ENCODE measurements around the gene EPB41L1. TPM values are rescaled to one million over a fixed set of nuclear protein-coding genes. Genes with fewer than 3 reads are reported as not detected.

Gene EPB41L1
- total and polyA plus RNA-seq, 4 donors, result 13.5 to 61.9 (median 32.8) TPM

GRCh38 chr20:36270744-36271638 lies 116.5 kb downstream of the EPB41L1 start:
- Histone ChIP-seq H3K27ac (ENCODE audit: low read depth in 1 of 2, low read length in 1 of 2) (no peak overlapping the region), H3K27me3 (ENCODE audit: control insufficient read depth in 3 of 3, insufficient read depth in 3 of 3, low read length in 2 of 3) (no peaks in the 10 kb centered on the region), H3K9ac (ENCODE audit: insufficient read depth in 1 of 2, low read length in 2 of 2) (no peak overlapping the region), H3K9me3 (ENCODE audit: control insufficient read depth in 4 of 4, insufficient read depth in 3 of 4, low read length in 3 of 4) (no peaks in the 10 kb centered on the region), H3K4me1 (ENCODE audit: control insufficient read depth in 5 of 5, insufficient read depth in 5 of 5, low read length in 5 of 5) (no peaks in the 10 kb centered on the region), H3K4me3 (no peak overlapping the region), H3K36me3 (ENCODE audit: control insufficient read depth in 4 of 4, insufficient read depth in 4 of 4, low read length in 4 of 4) (no peaks in the 10 kb centered on the region)
- WGBS, 2 donors, result 75 to 80% methylated on average over 20 of the region's 20 CpGs
- no peak for ATAC-seq (ENCODE audit: insufficient read depth, low FRiP score)
- TF ChIP-seq CTCF (IDR thresholded peaks at IDR 0.05; ENCODE audit: control extremely low read depth, extremely low read depth), result no peak
- peak in 1 of 3 donors; percentile 20 for DNase-seq

- Histone ChIP-seq H3K9ac (ENCODE audit: insufficient read depth in 1 of 2, low read length in 2 of 2) (no peak overlapping the region), H3K27ac (ENCODE audit: low read depth in 1 of 2, low read length in 1 of 2) (no peak overlapping the region), H3K36me3 (ENCODE audit: control insufficient read depth in 4 of 4, insufficient read depth in 4 of 4, low read length in 4 of 4) (no peaks in the 10 kb centered on the region), H3K4me1 (ENCODE audit: control insufficient read depth in 5 of 5, insufficient read depth in 5 of 5, low read length in 5 of 5) (no peaks in the 10 kb centered on the region), H3K27me3 (ENCODE audit: control insufficient read depth in 3 of 3, insufficient read depth in 3 of 3, low read length in 2 of 3) (no peaks in the 10 kb centered on the region), H3K9me3 (ENCODE audit: control insufficient read depth in 4 of 4, insufficient read depth in 3 of 4, low read length in 3 of 4) (no peaks in the 10 kb centered on the region), H3K4me3 (no peak overlapping the region)
- no peak for TF ChIP-seq CTCF (IDR thresholded peaks at IDR 0.05; ENCODE audit: control extremely low read depth, extremely low read depth)
- 88 to 90% methylated on average over 21 of the region's 21 CpGs for WGBS, 2 donors
- DNase-seq (no peak), ATAC-seq (ENCODE audit: insufficient read depth, low FRiP score) (no peak)
These were observed 117.4 kb downstream of the EPB41L1 start for GRCh38 chr20:36271639-36272546.

- TF ChIP-seq CTCF (IDR thresholded peaks at IDR 0.05; ENCODE audit: control extremely low read depth, extremely low read depth), result no peak
- ATAC-seq (ENCODE audit: insufficient read depth, low FRiP score) (no peak), DNase-seq (no peak)
- Histone ChIP-seq H3K4me3 (no peak overlapping the region), H3K9ac (ENCODE audit: insufficient read depth in 1 of 2, low read length in 2 of 2) (no peak overlapping the region), H3K36me3 (ENCODE audit: control insufficient read depth in 4 of 4, insufficient read depth in 4 of 4, low read length in 4 of 4) (no peaks in the 10 kb centered on the region), H3K27me3 (ENCODE audit: control insufficient read depth in 3 of 3, insufficient read depth in 3 of 3, low read length in 2 of 3) (no peaks in the 10 kb centered on the region), H3K27ac (ENCODE audit: low read depth in 1 of 2, low read length in 1 of 2) (no peak overlapping the region), H3K4me1 (ENCODE audit: control insufficient read depth in 5 of 5, insufficient read depth in 5 of 5, low read length in 5 of 5) (no peaks in the 10 kb centered on the region), H3K9me3 (ENCODE audit: control insufficient read depth in 4 of 4, insufficient read depth in 3 of 4, low read length in 3 of 4) (no peaks in the 10 kb centered on the region)
- WGBS, 2 donors, result 86 to 93% methylated on average over 12 of the region's 12 CpGs
These were observed 118.1 kb downstream of the EPB41L1 start for GRCh38 chr20:36272547-36273220.

Data from lung (tissue), 12 donors.